SK-N-SH (cell line): ENCODE results near the gene MYEOV. TPM values are rescaled to one million over a fixed set of nuclear protein-coding genes. Genes with fewer than 3 reads are reported as not detected.

Experiments used
- CTCF ChIA-PET: fragments of 300-600, 350-600 bp; formaldehyde crosslinking; extraction: SDS; loops from one replicate; lab custom pipeline; 2021; lab: Yijun Ruan, JAX
- POLR2A ChIA-PET: fragments of 350-600 bp; sonication (Branson Sonifier 250); formaldehyde crosslinking; extraction: SDS; loops from one replicate; lab custom pipeline; 2020; ENCODE audit warnings: antibody characterized with exemption, inconsistent platforms; lab: Yijun Ruan, JAX
- DNase-seq: peaks from one replicate; pipeline ENCODE4 v3.0.0; 2012
- H2AFZ ChIP-seq: fragments of 200-600 bp; sonication (generic); 2 replicates; pipeline ENCODE4 v1.8.1; 2016; ENCODE audit warnings: antibody characterized with exemption, mild to moderate bottlenecking, low read depth
- H3F3A ChIP-seq: fragments of 200-600 bp; sonication (generic); replicated peaks from 2 replicates; pipeline ENCODE3; 2016; ENCODE audit warnings: antibody characterized with exemption, mild to moderate bottlenecking; ENCODE audit not compliant: insufficient read depth
- H3K27ac ChIP-seq, 2 experiments: fragments of 200-500 bp in 1 of 2; fragments of 200-600 bp in 1 of 2; sonication (Bioruptor generic) in 1 of 2; sonication (generic), shearing (Covaris generic) in 1 of 2; 2 replicates each; pipeline versions ENCODE4 v1.5.1 to v1.6.1; 2014 to 2016; ENCODE audit warnings: low read depth in 2 of 2, inconsistent platforms in 1 of 2, low read length in 1 of 2, mild to moderate bottlenecking in 1 of 2, mixed read lengths in 1 of 2
- H3K27me3 ChIP-seq: fragments of 200-600 bp; sonication (generic), shearing (Covaris generic); 2 replicates; pipeline ENCODE4 v1.6.1; 2016; ENCODE audit warnings: mixed run types; ENCODE audit not compliant: insufficient read depth
- H3K36me3 ChIP-seq, 2 experiments: fragments of 200-500 bp in 1 of 2; fragments of 200-600 bp in 1 of 2; sonication (Bioruptor generic) in 1 of 2; sonication (generic) in 1 of 2; replicated peaks in 1 of 2; 2 replicates each; pipeline versions ENCODE3 to v1.5.1; 2014 to 2016; ENCODE audit warnings: low read length in 1 of 2, mild to moderate bottlenecking in 1 of 2; ENCODE audit not compliant: insufficient read depth in 2 of 2, control insufficient read depth in 1 of 2
- H3K4me1 ChIP-seq, 2 experiments: fragments of 200-500 bp in 1 of 2; fragments of 200-600 bp in 1 of 2; sonication (Bioruptor generic) in 1 of 2; sonication (generic), shearing (Covaris generic) in 1 of 2; 2 replicates each; pipeline versions ENCODE4 v1.5.1 to v1.6.1; 2014 to 2016; ENCODE audit warnings: low read depth in 1 of 2, low read length in 1 of 2, mixed run types in 1 of 2; ENCODE audit not compliant: insufficient read depth in 2 of 2, control insufficient read depth in 1 of 2
- H3K4me2 ChIP-seq: fragments of 200-600 bp; sonication (generic), shearing (Covaris generic); 2 replicates; pipeline ENCODE4 v1.6.1; 2017; ENCODE audit warnings: mixed run types
- H3K4me3 ChIP-seq, 2 experiments: fragments of 200-500 bp in 1 of 2; fragments of 200-600 bp in 1 of 2; sonication (Bioruptor generic) in 1 of 2; sonication (generic), shearing (Covaris generic) in 1 of 2; 2 replicates each; pipeline versions ENCODE4 v1.5.1 to v1.8.1; 2014 to 2016; ENCODE audit warnings: low read depth in 2 of 2, inconsistent platforms in 1 of 2, low read length in 1 of 2, mild to moderate bottlenecking in 1 of 2, mixed read lengths in 1 of 2, moderate library complexity in 1 of 2
- H3K79me2 ChIP-seq: fragments of 200-600 bp; sonication (generic); 2 replicates; pipeline ENCODE4 v1.8.1; 2017; ENCODE audit warnings: mild to moderate bottlenecking; ENCODE audit not compliant: insufficient read depth
- H3K9ac ChIP-seq: fragments of 200-600 bp; sonication (generic); 2 replicates; pipeline ENCODE4 v1.6.1; 2017; ENCODE audit warnings: mixed run types
- H3K9me2 ChIP-seq: fragments of 200-600 bp; sonication (generic); 2 replicates; pipeline ENCODE4 v1.6.1; 2017; ENCODE audit warnings: mixed run types
- H3K9me3 ChIP-seq: fragments of 200-600 bp; sonication (generic); 2 replicates; pipeline ENCODE4 v1.6.1; 2017; ENCODE audit warnings: mixed run types, mild to moderate bottlenecking, moderate library complexity
- H4K20me1 ChIP-seq: fragments of 200-600 bp; sonication (generic); 2 replicates; pipeline ENCODE4 v1.6.1; 2017; ENCODE audit warnings: mild to moderate bottlenecking, mixed run types; ENCODE audit not compliant: insufficient read depth
- CTCF ChIP-seq: fragments of 200-600 bp; sonication (generic); IDR thresholded peaks from 2 replicates; pipeline ENCODE4 v1.6.1; 2017; ENCODE audit warnings: antibody characterized with exemption, mild to moderate bottlenecking, moderate library complexity
- FOSL2 ChIP-seq: IDR thresholded peaks from 2 replicates; pipeline ENCODE4 v1.4.0; 2012; ENCODE audit warnings: low read depth, mild to moderate bottlenecking, moderate library complexity, borderline replicate concordance
- FOXJ3 ChIP-seq: sonication (generic); formaldehyde crosslinking; IDR thresholded peaks from 2 replicates; pipeline ENCODE4 v1.5.1; 2020; ENCODE audit warnings: mild to moderate bottlenecking, missing genetic modification reagents
- MEF2A ChIP-seq: IDR thresholded peaks from 2 replicates; pipeline ENCODE4 v1.4.0; 2012; ENCODE audit warnings: low read depth, borderline replicate concordance
- PBX3 ChIP-seq: IDR thresholded peaks from 2 replicates; pipeline ENCODE4; 2012
- RCOR1 ChIP-seq: fragments of 150-350 bp; IDR thresholded peaks from 2 replicates; pipeline ENCODE4 v1.6.1; 2017; ENCODE audit warnings: antibody characterized with exemption, low read length
- RFX5 ChIP-seq: IDR thresholded peaks from 2 replicates; pipeline ENCODE4 v1.6.1; 2012; ENCODE audit warnings: mild to moderate bottlenecking, improper control_type of control experiment, low read length
- SIN3A ChIP-seq: IDR thresholded peaks from 2 replicates; pipeline ENCODE4 v1.6.1; 2012; ENCODE audit warnings: low read depth, mild to moderate bottlenecking, low read length, moderate library complexity, borderline replicate concordance
- USF2 ChIP-seq: fragments of 150-350 bp; IDR thresholded peaks from 2 replicates; pipeline ENCODE4 v1.6.1; 2017; ENCODE audit warnings: antibody characterized with exemption, low read length, low read depth, borderline replicate concordance
- WGBS: methylation state at CpG from one replicate; pipeline ENCODE4 v1.1.6; 2017; ENCODE audit warnings: low lambda C conversion rate; 5-methylcytosine and 5-hydroxymethylcytosine counted together
- polyA plus RNA-seq, 3 experiments: library from polyadenylated mRNA; depleted of rRNA; stranded (reverse); fragments of >200 nt; gene quantifications; 2 replicates each; pipeline ENCODE4 v1.2.3, GENCODE V29; 2012
- TF ChIP-seq, protein P1 (sequence below): IDR thresholded peaks from 2 replicates; pipeline ENCODE4 v1.4.0; 2012; ENCODE audit warnings: low read depth, borderline replicate concordance

Gene MYEOV
- polyA plus RNA-seq, 1 of the 3 experiments (the other 2 are of a cell fraction): 3.0 TPM

DNA sequence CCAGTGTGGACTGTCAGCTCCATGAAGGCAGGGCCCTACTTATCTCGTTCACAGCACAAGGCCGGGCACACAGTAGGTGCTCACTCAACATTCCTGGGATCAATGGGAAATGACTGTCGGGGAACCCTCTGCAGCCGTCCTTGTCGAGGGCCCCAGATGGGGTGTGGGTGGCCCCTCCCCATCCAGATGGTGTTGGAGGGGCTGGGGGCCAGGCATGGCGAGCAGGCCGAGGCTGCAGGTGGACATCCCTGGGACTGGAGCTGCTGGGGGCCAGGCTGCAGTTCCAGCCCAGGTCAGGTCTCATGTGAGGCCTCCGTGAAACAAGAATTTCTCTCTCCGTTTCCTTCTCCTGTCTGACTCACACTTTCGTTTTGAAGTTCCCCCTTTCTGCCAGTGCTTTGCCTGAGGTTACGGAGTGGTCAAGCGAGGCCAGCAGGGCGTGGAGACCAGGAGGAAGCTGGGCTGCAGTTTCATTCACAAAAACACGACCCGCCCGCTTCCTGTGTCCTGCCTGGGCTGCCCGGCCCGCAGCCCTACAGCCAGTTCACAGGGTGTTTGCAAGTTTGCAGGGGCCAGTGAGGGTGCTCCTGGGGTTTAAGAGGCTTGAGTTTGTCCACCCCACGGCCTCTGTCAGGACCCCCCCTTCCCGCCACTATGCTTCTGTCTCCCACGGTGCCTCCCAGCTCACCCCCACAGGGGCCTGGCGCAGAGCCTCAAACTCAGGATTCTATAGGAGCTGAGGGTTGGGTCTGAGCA lies 4.5 kb downstream of the MYEOV start (continued):
- TF ChIP-seq SIN3A (peak; percentile 62; the same call in 1 of the 2 replicates), FOXJ3 (CRISPR knock-in tag) (no peak), FOSL2 (peak; percentile 78; the same call in 1 of the 2 replicates), CTCF (no peak), USF2 (no peak), RFX5 (no peak)

- H3K27me3 ChIP-seq: no peaks in the 10 kb centered on the region
- H3K9me2 ChIP-seq: no peaks in the 10 kb centered on the region
- H3K4me1 ChIP-seq: peaks cover 21 to 65% of the 10 kb centered on the region in 2 experiments; a peak in 3 of 4 replicates
- no peaks in the 10 kb centered on the region for H3K9me3 ChIP-seq
- H3K36me3 ChIP-seq: no peaks in the 10 kb centered on the region
- H3K79me2 ChIP-seq: peaks cover 29% of the 10 kb centered on the region; the same call in 1 of the 2 replicates
- CTCF ChIA-PET: no interaction called here
- POLR2A ChIA-PET: no interaction called here
- peak overlapping the region; percentile 63 for H3K9ac ChIP-seq
- H2AFZ ChIP-seq: 0 out of 2 replicates have a peak overlapping the region, but pooled peaks have one; percentile 32
- H3K4me3 ChIP-seq: no peak overlapping the region
- TF ChIP-seq, protein P1, sequence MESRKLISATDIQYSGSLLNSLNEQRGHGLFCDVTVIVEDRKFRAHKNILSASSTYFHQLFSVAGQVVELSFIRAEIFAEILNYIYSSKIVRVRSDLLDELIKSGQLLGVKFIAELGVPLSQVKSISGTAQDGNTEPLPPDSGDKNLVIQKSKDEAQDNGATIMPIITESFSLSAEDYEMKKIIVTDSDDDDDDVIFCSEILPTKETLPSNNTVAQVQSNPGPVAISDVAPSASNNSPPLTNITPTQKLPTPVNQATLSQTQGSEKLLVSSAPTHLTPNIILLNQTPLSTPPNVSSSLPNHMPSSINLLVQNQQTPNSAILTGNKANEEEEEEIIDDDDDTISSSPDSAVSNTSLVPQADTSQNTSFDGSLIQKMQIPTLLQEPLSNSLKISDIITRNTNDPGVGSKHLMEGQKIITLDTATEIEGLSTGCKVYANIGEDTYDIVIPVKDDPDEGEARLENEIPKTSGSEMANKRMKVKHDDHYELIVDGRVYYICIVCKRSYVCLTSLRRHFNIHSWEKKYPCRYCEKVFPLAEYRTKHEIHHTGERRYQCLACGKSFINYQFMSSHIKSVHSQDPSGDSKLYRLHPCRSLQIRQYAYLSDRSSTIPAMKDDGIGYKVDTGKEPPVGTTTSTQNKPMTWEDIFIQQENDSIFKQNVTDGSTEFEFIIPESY: no peak
- TF ChIP-seq RCOR1 (no peak), MEF2A (no peak), PBX3 (no peak)
- peaks cover 49% of the 10 kb centered on the region for H3F3A ChIP-seq
- WGBS: 78% methylated on average over 8 of the region's 11 CpGs
- H3K4me2 ChIP-seq: peak overlapping the region; percentile 62
- DNase-seq: no peak
- no peaks in the 10 kb centered on the region for H4K20me1 ChIP-seq
- peak overlapping the region; percentile 84 to 95; a peak in 3 of 4 replicates for H3K27ac ChIP-seq
These were observed 5.1 kb downstream of the MYEOV start for GRCh38 chr11:69299023-69299461.
